Inflammatory macrophage (primary cell): ENCODE results near the gene GMCL1.
"Not testable (repeated sequence)": the region's sequence is repeated elsewhere in the genome, so short reads cannot be mapped to it uniquely, and the experiment has no call there.

Experiments used
- DNase-seq, 2 donors: peaks; one replicate each; pipeline ENCODE4 v3.0.0-alpha.2; 2020 to 2022

GMCL1 gene

GRCh38 chr2:69863298-69863697 lies 33.8 kb downstream of the GMCL1 start:
- DNase-seq: no peak

GRCh38 chr2:69888451-69888850 lies 59.0 kb downstream of the GMCL1 start:
- DNase-seq: no peak

GRCh38 chr2:69889302-69889701 lies 59.8 kb downstream of the GMCL1 start:
- no peak for DNase-seq

DNA sequence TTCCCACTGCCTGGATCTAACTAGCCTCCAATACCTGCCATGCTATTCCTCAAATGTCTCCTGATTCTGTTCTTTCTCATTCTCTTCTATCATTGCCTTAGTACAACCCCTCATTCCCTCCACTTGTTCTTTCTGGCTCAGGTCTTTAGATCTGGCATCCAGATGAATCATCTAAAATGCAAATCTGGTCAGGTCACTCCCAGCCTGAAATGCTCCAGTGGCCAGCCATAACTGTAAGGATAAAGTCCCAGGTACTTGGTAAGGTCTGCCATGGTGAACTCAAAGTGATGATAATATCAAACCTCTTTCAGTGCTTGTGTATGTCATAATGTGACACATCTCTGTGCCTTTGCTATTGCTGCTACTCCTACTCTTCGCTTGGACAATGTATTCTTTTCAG lies 61.4 kb downstream of the GMCL1 start:
- DNase-seq: no peak

GRCh38 chr2:69892838-69893424 lies 63.5 kb downstream of the GMCL1 start:
- DNase-seq: not testable (repeated sequence)

- peak; percentile 77 to 81 for DNase-seq
Observed at GRCh38 chr2:69893684-69894551, 64.5 kb downstream of the GMCL1 start, which contains the start of gene SNRNP27. TSS of gene SNRNP27 (plus strand) at chr2:69893956. CDS start at chr2:69893985, 29 bp downstream.

- not testable (repeated sequence) for DNase-seq
Observed at GRCh38 chr2:69894737-69895136, 65.3 kb downstream of the GMCL1 start.

DNA sequence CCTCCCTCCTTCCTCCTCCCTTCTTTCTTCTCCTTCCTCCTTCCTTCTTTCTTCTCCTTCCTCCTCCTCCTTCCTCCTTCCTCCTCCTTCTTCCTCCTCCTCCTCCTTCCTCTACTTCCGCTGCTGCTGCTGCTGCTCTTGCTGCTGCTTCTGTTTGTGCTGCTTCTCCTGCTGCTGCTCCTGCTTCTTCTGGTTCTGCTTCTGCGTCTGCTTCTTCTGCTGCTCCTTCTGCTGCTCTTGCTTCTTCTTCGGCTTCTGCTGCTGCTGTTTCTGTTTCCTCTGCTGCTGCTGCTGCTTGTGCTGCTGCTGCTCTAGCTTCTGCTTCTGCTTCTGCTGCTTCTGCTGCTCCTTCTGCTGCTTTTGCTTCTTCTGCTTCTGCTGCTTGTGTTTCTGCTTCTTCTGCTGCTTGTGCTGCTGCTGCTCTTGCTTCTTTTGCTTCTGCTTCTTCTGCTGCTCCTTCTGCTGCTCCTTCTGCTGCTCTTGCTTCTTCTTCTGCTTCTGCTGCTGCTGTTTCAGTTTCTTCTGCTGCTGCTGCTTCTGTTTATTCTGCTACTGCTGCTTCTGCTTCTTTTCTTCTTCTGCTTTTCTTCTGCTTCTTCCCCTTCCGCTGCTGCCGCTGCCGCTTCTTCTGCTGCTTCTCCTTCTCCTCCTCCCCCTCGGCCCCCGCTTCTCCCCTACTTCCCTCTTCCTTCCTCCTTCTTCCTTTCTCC lies 72.9 kb downstream of the GMCL1 start:
- peak; percentile 83 to 85 for DNase-seq

DNA sequence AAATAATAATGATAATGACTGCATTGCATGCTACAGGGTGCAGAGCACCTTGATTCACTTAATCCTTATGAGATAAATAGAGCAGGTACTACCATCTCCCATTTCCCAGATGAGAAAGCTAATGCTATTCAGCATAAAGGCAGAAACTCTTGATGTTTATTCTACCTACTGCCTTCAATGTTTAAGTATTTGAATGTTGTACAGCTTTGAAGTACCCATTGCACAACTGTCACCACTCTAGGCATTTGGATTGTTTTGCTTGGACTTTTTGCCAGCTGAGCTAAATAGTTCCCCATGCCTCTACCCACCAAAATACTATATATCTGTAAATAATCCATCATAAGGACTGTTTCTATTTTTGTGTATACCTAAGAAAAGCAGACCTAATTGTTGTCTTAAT lies 77.8 kb downstream of the GMCL1 start:
- DNase-seq: no peak

- peak; percentile 49 to 64 for DNase-seq
Observed at GRCh38 chr2:69911985-69912563, 82.6 kb downstream of the GMCL1 start.

DNA sequence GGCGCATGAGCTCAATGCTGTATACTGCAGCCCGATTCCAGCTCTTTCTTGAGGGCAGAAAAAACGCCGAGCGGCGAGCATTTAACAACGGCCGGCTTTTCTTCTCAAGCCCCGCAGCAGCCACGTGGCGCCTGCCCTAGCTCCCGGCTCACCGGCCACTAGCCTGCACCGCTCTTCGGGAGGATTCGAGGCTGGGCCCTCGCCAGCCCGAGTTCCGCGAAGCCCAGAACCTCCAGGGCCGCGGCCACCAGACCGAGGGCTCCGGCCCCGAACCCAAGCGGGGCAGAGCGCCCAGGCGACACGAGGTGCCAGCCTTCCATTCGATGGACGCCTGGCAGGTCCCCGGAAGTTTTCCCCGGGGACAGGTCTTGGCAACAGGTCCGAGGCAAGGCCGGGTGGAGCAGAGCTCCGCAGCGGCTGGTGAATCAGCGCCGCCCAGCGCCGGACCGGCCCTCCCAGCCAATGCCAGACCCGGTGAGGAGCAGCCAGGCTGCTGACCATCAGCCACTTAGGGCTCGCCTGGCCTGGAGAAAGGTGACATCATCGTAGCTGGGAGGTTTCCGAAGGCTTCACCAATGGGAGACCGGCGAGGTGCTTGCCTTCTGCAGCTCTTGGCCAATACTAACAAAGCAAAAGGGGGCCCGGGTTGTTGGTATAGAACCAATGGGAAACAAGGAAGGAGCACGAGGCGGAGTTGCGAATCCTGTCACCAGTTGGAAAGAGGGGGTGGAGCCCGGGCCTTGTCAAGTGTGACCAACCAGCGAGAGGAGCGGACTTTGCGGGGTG lies 84.9 kb downstream of the GMCL1 start:
- DNase-seq: peak; percentile 100

GRCh38 chr2:69914950-69915945 lies 85.8 kb downstream of the GMCL1 start, which contains the start of gene MXD1:
TSS of gene MXD1 (plus strand) at chr2:69915109. CDS start at chr2:69915331, 222 bp downstream.
- DNase-seq: peak in 1 of 2 donors; percentile 23

DNA sequence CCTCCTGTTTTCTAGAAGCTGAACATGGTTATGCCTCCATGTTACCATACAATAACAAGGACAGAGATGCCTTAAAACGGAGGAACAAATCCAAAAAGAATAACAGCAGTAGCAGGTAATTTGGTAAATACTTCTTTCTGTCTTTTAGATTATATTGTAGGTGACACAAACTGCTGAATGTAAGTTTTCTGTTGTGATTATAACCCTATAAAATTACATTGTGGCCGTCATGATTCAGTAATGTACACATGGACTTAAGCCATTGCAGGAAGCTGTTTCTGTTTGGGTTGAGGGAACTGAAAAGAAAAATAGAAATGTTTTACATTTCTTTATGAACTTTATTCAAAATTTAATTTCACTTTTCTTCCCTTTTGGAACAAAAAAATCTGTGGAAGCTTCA lies 86.6 kb downstream of the GMCL1 start:
- DNase-seq: no peak

- peak; percentile 74 to 76 for DNase-seq
Observed at GRCh38 chr2:69917852-69918251, 88.4 kb downstream of the GMCL1 start.

GRCh38 chr2:69918401-69918800 lies 88.9 kb downstream of the GMCL1 start:
- DNase-seq: peak; percentile 55 to 56

DNA sequence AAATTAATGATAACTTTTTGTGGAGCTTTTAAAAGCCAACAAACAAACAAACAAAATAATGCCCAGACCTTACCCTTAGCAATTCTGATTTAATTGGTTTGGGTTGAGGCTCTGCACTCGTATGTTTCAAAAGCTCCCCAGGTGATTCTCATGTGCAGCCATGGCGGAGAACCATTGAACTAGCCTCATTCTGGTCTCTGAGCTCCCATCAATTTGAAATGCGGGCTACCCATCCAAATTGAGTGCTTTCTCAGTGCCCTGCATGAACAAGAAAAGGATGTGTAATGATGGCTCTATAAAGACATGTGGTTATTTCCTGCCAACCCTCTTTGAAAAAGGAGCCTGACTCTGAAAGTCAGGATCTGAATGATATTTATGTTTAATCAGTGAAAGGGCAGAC lies 93.7 kb downstream of the GMCL1 start:
- no peak for DNase-seq

GRCh38 chr2:69926849-69927515 lies 97.5 kb downstream of the GMCL1 start:
- DNase-seq: peak; percentile 46 to 67
